Measurements from ENCODE around the gene KMT5C. TPM values are rescaled to one million over a fixed set of nuclear protein-coding genes. Genes with fewer than 3 reads are reported as not detected.

KMT5C gene
- total and polyA plus RNA-seq, 4 donors, result 7.0 to 39.2 (median 23.9) TPM

GRCh38 chr19:55353803-55354697 is 14.4 kb downstream of the KMT5C start:
- WGBS (ENCODE audit: insufficient coverage), result 0% methylated on average over 68 of the region's 72 CpGs

GRCh38 chr19:55354698-55355212 is 15.1 kb downstream of the KMT5C start, which contains the start of gene COX6B2:
TSS of gene COX6B2 (minus strand) at chr19:55354719. CDS start at chr19:55354521, 198 bp downstream.
- H3K27me3 ChIP-seq (ENCODE audit: control insufficient read depth, insufficient read depth, low read length), result peaks cover 43% of the 10 kb centered on the region

More at GRCh38 chr19:55353803-55354697, 14.4 kb downstream of the KMT5C start:
- Histone ChIP-seq H3K36me3 (ENCODE audit: control insufficient read depth, insufficient read depth, low read length) (peaks cover 7% of the 10 kb centered on the region), H3K9me3 (ENCODE audit: control insufficient read depth, insufficient read depth, low read length) (no peaks in the 10 kb centered on the region), H3K27ac (ENCODE audit: low read depth, low read length) (no peak overlapping the region), H3K27me3 (ENCODE audit: control insufficient read depth, insufficient read depth, low read length) (peaks cover 43% of the 10 kb centered on the region), H3K4me3 (ENCODE audit: low read depth, low read length) (peak overlapping the region; percentile 29), H3K4me1 (ENCODE audit: control insufficient read depth, insufficient read depth, low read length) (peaks cover 30% of the 10 kb centered on the region)
- peak in 2 of 6 donors; percentile 60 to 86 for DNase-seq (ENCODE audit: low read depth in 4 of 6, low spot score in 6 of 6)

GRCh38 chr19:55355213-55355821 is 15.6 kb downstream of the KMT5C start:
- Histone ChIP-seq H3K4me1 (ENCODE audit: control insufficient read depth, insufficient read depth, low read length) (peaks cover 30% of the 10 kb centered on the region), H3K4me3 (ENCODE audit: low read depth, low read length) (no peak overlapping the region), H3K27ac (ENCODE audit: low read depth, low read length) (no peak overlapping the region), H3K27me3 (ENCODE audit: control insufficient read depth, insufficient read depth, low read length) (peaks cover 43% of the 10 kb centered on the region), H3K9me3 (ENCODE audit: control insufficient read depth, insufficient read depth, low read length) (no peaks in the 10 kb centered on the region), H3K36me3 (ENCODE audit: control insufficient read depth, insufficient read depth, low read length) (peaks cover 2% of the 10 kb centered on the region)
- WGBS (ENCODE audit: insufficient coverage), result 32% methylated on average over 10 of the region's 13 CpGs
- no peak for DNase-seq (ENCODE audit: low read depth in 4 of 6, low spot score in 6 of 6)

More at GRCh38 chr19:55354698-55355212, 15.1 kb downstream of the KMT5C start, which contains the start of gene COX6B2:
- no peaks in the 10 kb centered on the region for H3K9me3 ChIP-seq (ENCODE audit: control insufficient read depth, insufficient read depth, low read length)
- no peak within 1 kb of the TSS for H3K27ac ChIP-seq (ENCODE audit: low read depth, low read length)
- peak within 1 kb of the TSS; percentile 29 for H3K4me3 ChIP-seq (ENCODE audit: low read depth, low read length)
- WGBS (ENCODE audit: insufficient coverage), result 1% methylated on average over 21 of the region's 43 CpGs
- no peak for DNase-seq (ENCODE audit: low read depth in 4 of 6, low spot score in 6 of 6)
- peaks cover 6% of the 10 kb centered on the region for H3K36me3 ChIP-seq (ENCODE audit: control insufficient read depth, insufficient read depth, low read length)
- H3K4me1 ChIP-seq (ENCODE audit: control insufficient read depth, insufficient read depth, low read length), result peaks cover 30% of the 10 kb centered on the region

- H3K27me3 ChIP-seq (ENCODE audit: control insufficient read depth, insufficient read depth, low read length), result peaks cover 18% of the 10 kb centered on the region
- DNase-seq (ENCODE audit: low read depth in 4 of 6, low spot score in 6 of 6), result no peak
Observed at GRCh38 chr19:55358493-55358892, 18.8 kb downstream of the KMT5C start.

GRCh38 chr19:55358943-55359908 is 19.6 kb downstream of the KMT5C start:
- 68% methylated on average over 30 of the region's 32 CpGs for WGBS (ENCODE audit: insufficient coverage)
- no peak overlapping the region for H3K4me3 ChIP-seq (ENCODE audit: low read depth, low read length)
- H3K36me3 ChIP-seq (ENCODE audit: control insufficient read depth, insufficient read depth, low read length), result no peaks in the 10 kb centered on the region
- peaks cover 11% of the 10 kb centered on the region for H3K27me3 ChIP-seq (ENCODE audit: control insufficient read depth, insufficient read depth, low read length)
- peaks cover 14% of the 10 kb centered on the region for H3K4me1 ChIP-seq (ENCODE audit: control insufficient read depth, insufficient read depth, low read length)
- no peak for DNase-seq (ENCODE audit: low read depth in 4 of 6, low spot score in 6 of 6)
- no peaks in the 10 kb centered on the region for H3K9me3 ChIP-seq (ENCODE audit: control insufficient read depth, insufficient read depth, low read length)
- no peak overlapping the region for H3K27ac ChIP-seq (ENCODE audit: low read depth, low read length)

More at GRCh38 chr19:55358493-55358892, 18.8 kb downstream of the KMT5C start:
- Histone ChIP-seq H3K9me3 (ENCODE audit: control insufficient read depth, insufficient read depth, low read length) (no peaks in the 10 kb centered on the region), H3K27ac (ENCODE audit: low read depth, low read length) (no peak overlapping the region), H3K4me3 (ENCODE audit: low read depth, low read length) (no peak overlapping the region), H3K36me3 (ENCODE audit: control insufficient read depth, insufficient read depth, low read length) (no peaks in the 10 kb centered on the region), H3K4me1 (ENCODE audit: control insufficient read depth, insufficient read depth, low read length) (peaks cover 22% of the 10 kb centered on the region)
- WGBS (ENCODE audit: insufficient coverage), result 86% methylated on average over 18 of the region's 19 CpGs

GRCh38 chr19:55360902-55361301 is 21.2 kb downstream of the KMT5C start:
- peaks cover 1% of the 10 kb centered on the region for H3K27me3 ChIP-seq (ENCODE audit: control insufficient read depth, insufficient read depth, low read length)
- no peak overlapping the region for H3K27ac ChIP-seq (ENCODE audit: low read depth, low read length)
- no peaks in the 10 kb centered on the region for H3K9me3 ChIP-seq (ENCODE audit: control insufficient read depth, insufficient read depth, low read length)
- no peak overlapping the region for H3K4me3 ChIP-seq (ENCODE audit: low read depth, low read length)
- DNase-seq (ENCODE audit: low read depth in 4 of 6, low spot score in 6 of 6), result no peak
- WGBS (ENCODE audit: insufficient coverage), result 91% methylated on average over 14 of the region's 16 CpGs
- no peaks in the 10 kb centered on the region for H3K36me3 ChIP-seq (ENCODE audit: control insufficient read depth, insufficient read depth, low read length)
- peaks cover 8% of the 10 kb centered on the region for H3K4me1 ChIP-seq (ENCODE audit: control insufficient read depth, insufficient read depth, low read length)

- H3K27me3 ChIP-seq (ENCODE audit: control insufficient read depth, insufficient read depth, low read length), result no peaks in the 10 kb centered on the region
- no peak for DNase-seq (ENCODE audit: low read depth in 4 of 6, low spot score in 6 of 6)
- H3K4me3 ChIP-seq (ENCODE audit: low read depth, low read length), result no peak overlapping the region
- H3K4me1 ChIP-seq (ENCODE audit: control insufficient read depth, insufficient read depth, low read length), result peaks cover 8% of the 10 kb centered on the region
- no peaks in the 10 kb centered on the region for H3K36me3 ChIP-seq (ENCODE audit: control insufficient read depth, insufficient read depth, low read length)
- H3K27ac ChIP-seq (ENCODE audit: low read depth, low read length), result no peak overlapping the region
- H3K9me3 ChIP-seq (ENCODE audit: control insufficient read depth, insufficient read depth, low read length), result no peaks in the 10 kb centered on the region
- WGBS (ENCODE audit: insufficient coverage), result 74% methylated on average over 36 of the region's 38 CpGs
Observed at GRCh38 chr19:55362174-55362989, 22.7 kb downstream of the KMT5C start.

- H3K4me3 ChIP-seq (ENCODE audit: low read depth, low read length), result no peak within 1 kb of the TSS
- H3K27me3 ChIP-seq (ENCODE audit: control insufficient read depth, insufficient read depth, low read length), result peaks cover 6% of the 10 kb centered on the region
- H3K36me3 ChIP-seq (ENCODE audit: control insufficient read depth, insufficient read depth, low read length), result no peaks in the 10 kb centered on the region
- WGBS (ENCODE audit: insufficient coverage), result 56% methylated on average over 21 of the region's 27 CpGs
- H3K27ac ChIP-seq (ENCODE audit: low read depth, low read length), result no peak within 1 kb of the TSS
- H3K4me1 ChIP-seq (ENCODE audit: control insufficient read depth, insufficient read depth, low read length), result peaks cover 6% of the 10 kb centered on the region
- no peaks in the 10 kb centered on the region for H3K9me3 ChIP-seq (ENCODE audit: control insufficient read depth, insufficient read depth, low read length)
- no peak for DNase-seq (ENCODE audit: low read depth in 4 of 6, low spot score in 6 of 6)
Observed at GRCh38 chr19:55362990-55363716, 23.5 kb downstream of the KMT5C start, which contains the start of gene GARIN5B. TSS of gene GARIN5B (minus strand) at chr19:55363260. CDS start at chr19:55363066, 194 bp downstream.

Data from spinal cord (tissue), 10 donors.